Measurements from ENCODE around the gene CD9.
"Not testable (repeated sequence)": the region's sequence is repeated elsewhere in the genome, so short reads cannot be mapped to it uniquely, and the experiment has no call there.

CD9 gene

GRCh38 chr12:6199531-6200255, 507 bp upstream of the CD9 start:
- no peak for DNase-seq

- DNase-seq = no peak
Observed at GRCh38 chr12:6201213-6201608, 1.0 kb downstream of the CD9 start.

- no peak for DNase-seq
Observed at GRCh38 chr12:6201826-6202225, 1.6 kb downstream of the CD9 start.

DNA sequence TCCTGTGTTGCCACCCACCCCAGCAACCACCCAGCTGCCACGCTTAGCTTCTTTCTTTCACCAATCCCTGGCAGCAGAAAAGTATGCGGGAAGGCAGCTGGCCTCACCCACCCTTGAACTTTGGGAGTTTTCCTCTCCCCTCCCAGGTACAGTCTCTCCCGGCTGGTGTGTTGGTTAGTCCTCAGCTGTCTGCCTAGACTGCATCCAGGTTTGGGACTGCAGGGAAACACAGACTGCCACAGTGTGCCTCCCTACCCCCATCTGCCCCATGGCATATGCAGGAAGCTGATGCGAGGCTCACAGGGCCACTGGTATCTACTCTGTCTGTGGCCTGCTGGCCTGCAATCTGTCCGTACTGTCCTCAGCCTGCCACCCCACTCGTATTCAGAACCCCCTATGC, 2.1 kb downstream of the CD9 start:
- no peak for DNase-seq

DNA sequence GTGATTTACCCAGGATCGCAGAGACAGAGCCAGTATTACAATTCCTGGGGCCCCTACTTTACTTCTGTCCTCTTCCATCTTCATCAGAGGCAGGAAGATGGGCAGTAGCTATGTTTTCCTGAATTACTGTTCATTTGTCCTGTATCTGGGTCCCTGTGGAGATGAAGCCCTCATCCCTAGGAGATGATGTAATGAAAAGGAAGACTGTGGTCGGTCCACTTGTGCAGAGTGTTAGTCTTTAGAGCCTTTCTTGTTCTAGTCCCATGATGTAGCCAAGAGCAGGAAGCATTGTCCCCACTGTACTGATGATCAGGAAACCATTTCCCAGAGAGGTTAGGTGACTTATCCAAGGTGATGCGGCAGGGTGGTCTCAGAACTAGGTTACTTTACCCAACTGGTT, 2.6 kb downstream of the CD9 start:
- DNase-seq = no peak

GRCh38 chr12:6203601-6204000, 3.4 kb downstream of the CD9 start:
- DNase-seq = no peak

DNA sequence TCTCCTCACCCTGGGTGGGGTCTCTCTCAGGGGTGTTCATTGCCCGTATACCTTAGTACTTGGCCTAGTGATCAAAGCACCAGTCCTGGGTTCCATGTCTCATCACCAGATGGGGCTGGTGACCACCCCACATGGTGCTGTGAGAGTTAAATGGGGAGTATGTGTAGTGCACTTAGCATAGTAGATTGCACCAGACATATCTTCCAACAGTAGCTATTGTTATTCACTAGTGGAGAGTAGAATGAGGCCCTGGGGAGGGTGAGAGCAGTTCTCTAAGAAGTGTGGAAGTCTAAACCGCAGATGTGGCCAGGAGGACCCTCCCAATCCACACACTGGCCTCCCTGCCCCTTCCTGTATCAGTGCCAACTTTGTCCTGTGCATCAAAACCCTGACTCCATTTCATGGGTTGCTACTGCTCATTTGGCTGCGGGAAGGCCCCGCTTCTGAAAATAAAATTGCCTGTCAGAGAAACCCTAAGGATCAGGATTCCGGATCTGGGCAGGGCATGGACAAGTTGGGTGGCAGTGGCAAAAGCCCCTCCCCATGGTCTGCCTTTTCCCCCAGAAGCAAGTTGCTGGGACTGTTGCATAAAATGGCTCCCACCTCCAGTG, 4.4 kb downstream of the CD9 start:
- no peak for DNase-seq

DNA sequence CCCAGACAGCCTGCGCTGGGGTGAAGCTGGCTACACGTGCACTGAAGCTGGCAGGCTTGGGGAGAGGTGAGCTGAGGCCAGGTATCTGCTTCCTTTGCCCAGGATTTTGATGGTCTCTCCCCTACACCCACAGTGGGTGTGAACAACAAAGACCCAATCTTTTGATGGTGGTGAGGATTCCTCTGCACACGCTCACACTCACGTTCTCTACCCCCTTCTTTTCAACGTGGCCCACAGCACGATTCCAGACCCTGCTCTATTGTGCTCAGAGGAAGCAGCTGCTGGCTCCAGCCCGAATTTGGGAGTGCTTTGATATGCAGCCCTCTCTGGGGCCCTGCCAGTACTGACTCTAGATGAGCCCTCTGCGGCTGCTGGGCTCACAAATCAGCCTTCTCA, 4.9 kb downstream of the CD9 start:
- no peak for DNase-seq

- no peak for DNase-seq
Observed at GRCh38 chr12:6205761-6206160, 5.6 kb downstream of the CD9 start.

GRCh38 chr12:6206327-6206726, 6.1 kb downstream of the CD9 start:
- DNase-seq = no peak

GRCh38 chr12:6207259-6207925, 7.2 kb downstream of the CD9 start:
- no peak for DNase-seq

DNA sequence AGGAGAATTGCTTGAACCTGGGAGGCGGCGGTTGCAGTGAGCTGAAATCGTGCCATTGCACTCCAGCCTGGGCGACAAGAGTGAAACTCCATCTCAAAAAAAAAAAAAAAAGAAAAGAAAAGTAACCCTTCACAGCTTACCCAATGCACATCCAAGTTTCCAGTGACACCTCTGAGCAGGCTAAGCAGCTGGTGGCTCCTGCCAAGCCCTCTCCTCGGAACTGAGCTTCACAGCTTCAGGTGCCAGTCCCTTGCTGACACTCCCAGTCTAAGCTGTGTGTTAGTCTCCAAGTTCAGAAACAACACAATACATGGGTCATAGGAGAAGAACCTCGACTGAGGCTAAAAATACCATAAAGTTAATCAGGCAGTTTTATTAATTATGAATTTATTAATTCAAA, 7.9 kb downstream of the CD9 start:
- DNase-seq = no peak

GRCh38 chr12:6209428-6209827, 9.2 kb downstream of the CD9 start:
- DNase-seq = not testable (repeated sequence)

- DNase-seq = no peak
Observed at GRCh38 chr12:6211421-6211869, 11.2 kb downstream of the CD9 start.

DNA sequence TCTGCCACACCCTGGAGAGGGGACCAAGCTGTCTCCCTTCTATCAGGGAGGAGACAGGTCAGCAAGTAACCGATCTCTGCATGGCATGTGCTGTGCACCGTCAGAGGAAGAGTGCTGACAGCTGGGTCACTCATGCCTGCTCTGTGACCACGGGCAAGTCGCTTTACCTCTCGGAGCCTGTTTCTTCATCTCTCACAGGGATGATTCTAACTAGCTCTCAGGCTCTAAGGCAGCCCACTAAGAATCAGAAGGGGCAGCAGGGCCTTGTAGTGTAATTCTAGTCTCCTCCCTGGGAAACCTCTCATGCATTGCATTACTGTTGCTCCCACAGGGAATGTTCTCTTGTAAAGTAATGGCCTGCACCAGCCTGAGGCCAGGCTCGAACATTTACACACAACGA, 11.9 kb downstream of the CD9 start:
- DNase-seq = no peak

DNA sequence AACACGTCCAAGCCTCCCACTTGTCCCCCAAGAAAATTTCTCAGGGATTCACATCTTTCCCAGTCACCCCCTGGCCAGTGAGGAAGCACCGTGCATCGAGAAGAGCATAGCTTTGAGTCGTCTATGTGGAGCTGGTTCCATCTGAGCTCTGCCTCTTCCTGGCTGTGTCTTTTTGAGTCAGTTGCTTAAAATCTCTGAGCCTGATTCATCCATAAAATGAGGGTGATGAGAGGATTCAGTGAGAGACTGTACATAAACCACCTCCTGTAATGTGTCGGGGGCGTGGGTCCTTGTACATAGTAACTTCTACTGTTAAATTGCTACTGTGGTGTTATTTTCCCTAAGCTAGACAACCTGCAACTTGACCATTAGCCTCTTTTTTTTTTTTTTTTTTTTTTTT, 13.8 kb downstream of the CD9 start:
- DNase-seq = no peak

DNA sequence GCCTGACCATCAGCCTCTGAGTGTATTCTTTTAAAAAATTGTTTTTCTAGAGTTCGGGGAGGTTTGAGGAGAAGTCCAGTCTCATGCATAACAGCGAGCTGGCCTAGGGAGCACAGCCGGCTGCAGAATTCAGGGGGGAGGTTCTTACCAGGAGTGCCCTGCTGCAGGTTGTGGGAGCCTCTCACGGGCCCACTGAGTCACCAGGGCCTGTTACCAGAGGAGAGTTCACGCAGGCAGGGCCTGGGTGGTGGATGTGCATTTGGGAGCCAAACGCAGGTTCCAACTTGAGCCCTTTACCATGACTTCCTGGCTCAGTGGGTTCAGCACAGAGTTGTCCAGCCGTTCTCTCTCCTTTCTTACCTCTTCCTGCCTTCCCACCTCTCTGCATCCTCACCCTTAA, 14.4 kb downstream of the CD9 start:
- DNase-seq = no peak

DNA sequence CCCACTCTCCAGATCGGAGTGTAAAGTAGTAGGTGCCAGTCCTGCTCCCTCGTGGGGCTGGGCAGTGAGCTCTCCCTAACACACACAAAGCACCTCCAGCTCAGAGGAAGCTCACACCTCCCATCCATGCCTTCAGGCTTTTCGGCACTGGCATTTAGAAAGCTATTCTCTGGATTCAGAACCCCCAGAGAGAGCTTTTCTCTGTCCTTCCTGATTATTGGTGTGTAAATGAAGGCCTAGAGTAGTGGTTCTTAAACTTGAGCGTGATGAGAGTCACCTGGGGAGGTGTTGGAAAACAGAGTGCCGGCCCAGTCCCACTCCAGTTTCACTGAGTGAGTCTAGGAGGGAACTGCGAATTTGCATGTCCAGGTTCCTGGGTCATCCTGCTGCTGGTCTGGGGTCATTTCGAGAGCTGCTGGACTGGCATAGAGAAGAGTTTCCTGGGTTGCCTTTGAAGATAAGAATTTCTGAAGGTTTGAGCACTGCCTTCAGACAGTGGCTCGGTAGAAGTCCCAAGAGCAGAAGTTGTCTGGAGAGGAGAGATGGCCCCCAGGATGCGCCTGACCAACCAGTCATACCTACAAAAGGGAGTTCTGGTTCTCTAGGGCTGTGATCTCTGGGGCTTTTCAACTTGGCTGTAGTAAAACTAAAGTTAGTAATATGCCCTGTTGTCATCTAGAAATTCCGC, 15.1 kb downstream of the CD9 start:
- DNase-seq = no peak

GRCh38 chr12:6215932-6216494, 15.8 kb downstream of the CD9 start:
- DNase-seq = no peak

DNA sequence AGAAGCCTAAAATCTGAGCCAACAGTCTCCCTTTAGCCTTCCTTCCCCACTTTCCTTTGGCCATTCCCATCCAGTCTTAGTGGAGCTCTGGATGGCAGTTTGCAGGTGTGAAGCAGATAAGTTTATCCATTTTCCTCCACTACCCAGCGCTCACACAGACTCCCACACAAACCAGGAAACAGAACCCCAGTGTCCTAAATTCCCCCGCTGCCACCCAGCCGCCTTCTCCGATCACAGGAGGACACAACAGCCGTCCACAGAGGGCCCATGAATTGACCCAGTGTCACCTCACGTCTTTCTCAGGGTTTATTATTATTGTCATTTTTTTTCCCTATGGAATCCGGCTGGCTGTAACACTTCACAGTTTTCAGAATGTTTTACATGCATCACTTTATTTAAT, 16.4 kb downstream of the CD9 start:
- DNase-seq = no peak

- no peak for DNase-seq
Observed at GRCh38 chr12:6218347-6218925, 18.2 kb downstream of the CD9 start.

DNA sequence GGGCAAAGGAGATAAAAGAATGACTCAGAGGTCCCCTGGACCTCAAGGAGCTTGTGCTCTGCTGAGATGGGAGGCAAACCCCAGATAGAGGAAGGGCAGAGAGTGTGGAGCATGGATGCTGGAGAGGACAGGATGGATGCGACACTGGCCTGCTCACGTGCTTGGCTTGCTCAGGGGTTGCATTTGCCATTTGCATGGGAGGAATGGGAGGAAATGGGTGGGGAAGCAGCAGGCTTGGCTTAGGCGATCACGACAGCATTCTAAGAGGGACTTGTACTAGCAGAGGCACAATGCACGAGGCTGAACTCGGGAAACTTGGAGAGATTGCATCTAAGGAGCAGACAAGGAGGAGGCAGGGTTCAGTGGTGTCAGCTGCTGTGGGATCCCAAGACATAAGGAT, 19.8 kb downstream of the CD9 start:
- DNase-seq = no peak

- no peak for DNase-seq
Observed at GRCh38 chr12:6221146-6221545, 20.9 kb downstream of the CD9 start.

All from stimulated activated CD4-positive, alpha-beta T cell treated with anti-CD3 and anti-CD28 coated beads, Interleukin-4, amount 100 ng/mL, for 24 hours (primary cell).